Panc1 (cell line): ENCODE results near the gene CDKN1C. TPM values are rescaled to one million over a fixed set of nuclear protein-coding genes. Genes with fewer than 3 reads are reported as not detected.

Source experiments
- ATAC-seq: fragments of 200-7000 bp; cut with Tn5 transposase; 2 replicates; pipeline ENCODE4 v1.9.1; 2020; ENCODE audit warnings: mild to moderate bottlenecking, moderate library complexity
- BruUV-seq: library from RNA; stranded (reverse); fragments of 400-500 nt; replicated peaks from 2 replicates; lab custom pipeline; 2021; lab: Mats Ljungman, UMichigan
- CTCF ChIA-PET: fragments of 300-600 bp; sonication (Branson Sonifier 250); formaldehyde crosslinking; loops from one replicate; lab custom pipeline; 2022; ENCODE audit warnings: antibody characterized with exemption; lab: Charles Lee
- POLR2A ChIA-PET: fragments of 300-600 bp; sonication (Branson Sonifier 250); formaldehyde crosslinking; loops from one replicate; lab custom pipeline; 2022; ENCODE audit warnings: antibody characterized with exemption; lab: Charles Lee
- DNase-seq: peaks from one replicate; pipeline ENCODE4 v3.0.0-alpha.2; 2010; ENCODE audit warnings: low read depth, low spot score
- H3K27ac ChIP-seq: 2 replicates; pipeline ENCODE4 v1.5.1; 2011; ENCODE audit warnings: mild to moderate bottlenecking, low read length, inconsistent platforms
- H3K27me3 ChIP-seq: fragments of 200-500 bp; sonication (Bioruptor generic); 2 replicates; pipeline ENCODE4 v1.6.0; 2014; ENCODE audit warnings: low read length, inconsistent platforms; ENCODE audit not compliant: control insufficient read depth, insufficient read depth
- H3K36me3 ChIP-seq: fragments of 200-500 bp; sonication (Bioruptor generic); 2 replicates; pipeline ENCODE4 v1.5.1; 2014; ENCODE audit warnings: inconsistent platforms, mild to moderate bottlenecking, low read length, moderate library complexity; ENCODE audit not compliant: control insufficient read depth, insufficient read depth
- H3K4me1 ChIP-seq: 2 replicates; pipeline ENCODE4 v1.5.1; 2011; ENCODE audit warnings: inconsistent platforms, mild to moderate bottlenecking, low read length, moderate library complexity; ENCODE audit not compliant: control insufficient read depth, insufficient read depth
- H3K4me3 ChIP-seq, 2 experiments: 2 replicates each; pipeline ENCODE4 v1.5.1; 2011 to 2012; ENCODE audit warnings: low read depth in 2 of 2, low read length in 2 of 2, mild to moderate bottlenecking in 2 of 2, inconsistent platforms in 1 of 2, moderate library complexity in 1 of 2
- H3K9me3 ChIP-seq: fragments of 200-500 bp; sonication (Bioruptor generic); 2 replicates; pipeline ENCODE4 v1.5.1; 2014; ENCODE audit warnings: low read depth, mild to moderate bottlenecking, inconsistent platforms, low read length, moderate library complexity; ENCODE audit not compliant: control insufficient read depth, insufficient read depth
- POLR2AphosphoS5 ChIP-seq: IDR thresholded peaks from 2 replicates; pipeline ENCODE4 v1.6.1; 2012; ENCODE audit warnings: mild to moderate bottlenecking, low read depth, low read length, moderate library complexity
- SIN3A ChIP-seq: IDR thresholded peaks from 2 replicates; pipeline ENCODE4 v1.6.1; 2012; ENCODE audit warnings: low read depth, mild to moderate bottlenecking, low read length, moderate library complexity, borderline replicate concordance; ENCODE audit not compliant: insufficient read depth
- TCF7L2 ChIP-seq: IDR thresholded peaks from 2 replicates; pipeline ENCODE4 v1.6.1; 2011; ENCODE audit warnings: mild to moderate bottlenecking, low read depth, low read length, inconsistent platforms
- in situ Hi-C: cut with HindIII; loops from 2 replicates; pipeline ENCODE4 v1.10.0; 2016; ENCODE audit warnings: low sequenced_read_pairs, low pct_unique_long_range_greater_than_20kb
- intact Hi-C: fragments of 100-400 bp; cut with micrococcal nuclease; formaldehyde crosslinking; loops from one replicate; pipeline ENCODE4 v1.10.0; 2022; ENCODE audit not compliant: unreplicated experiment
- total RNA-seq: library from RNA; stranded (reverse); gene quantifications from one replicate; pipeline ENCODE4 v1.2.1, GENCODE V29; 2021; ENCODE audit not compliant: unreplicated experiment
- TF ChIP-seq, protein P1 (sequence below), 2 experiments: IDR thresholded peaks; 2 replicates each; pipeline ENCODE4 v1.6.1; 2011 to 2012; ENCODE audit warnings: low read depth in 2 of 2, control low read depth in 1 of 2, low read length in 1 of 2, mild to moderate bottlenecking in 1 of 2, moderate library complexity in 1 of 2; ENCODE audit not compliant: insufficient read depth in 1 of 2
- TF ChIP-seq, protein P2 (sequence below): fragments of 450-650 bp; IDR thresholded peaks from 2 replicates; pipeline ENCODE4 v1.5.1; 2017; ENCODE audit warnings: mild to moderate bottlenecking

The CDKN1C gene
- total RNA-seq, 1 experiment from 2014 or later, result 4.6 TPM

DNA sequence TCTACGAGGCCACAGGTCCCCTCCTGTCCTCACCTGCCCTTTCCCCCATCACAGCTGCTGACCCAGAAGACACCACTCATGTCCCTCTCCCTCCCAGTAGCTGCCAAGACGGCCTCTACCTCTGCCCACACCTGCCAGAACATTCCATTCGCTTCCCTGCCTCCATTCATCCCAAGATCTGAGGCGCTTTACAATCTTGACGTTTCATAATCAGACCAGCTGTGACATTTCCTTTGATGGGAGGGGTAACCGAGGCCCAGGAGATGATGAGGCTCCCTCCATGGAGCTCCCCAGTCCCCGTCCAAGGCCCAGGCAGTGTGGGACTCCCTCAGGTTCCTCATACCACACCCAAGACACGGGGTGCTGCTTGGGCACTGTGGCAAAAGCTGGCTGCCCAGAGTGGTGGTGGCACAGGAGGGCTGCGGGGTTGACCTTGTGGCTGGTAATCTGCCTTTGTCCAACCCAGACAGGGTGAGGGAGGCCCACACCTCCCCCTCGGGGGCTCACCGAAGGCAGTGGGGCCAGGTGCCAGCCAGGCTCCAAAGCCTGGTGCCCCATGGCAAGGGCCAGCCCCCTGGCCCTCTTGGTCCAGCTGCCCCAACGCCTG, 26.3 kb upstream of the CDKN1C start:
- ATAC-seq, result peak; percentile 1; the same call in 1 of the 2 replicates
- Histone ChIP-seq H3K4me3 (no peak overlapping the region), H3K9me3 (no peaks in the 10 kb centered on the region), H3K27ac (peak overlapping the region; percentile 66), H3K27me3 (no peaks in the 10 kb centered on the region), H3K36me3 (no peaks in the 10 kb centered on the region), H3K4me1 (peaks cover 41% of the 10 kb centered on the region)
- in situ Hi-C loops, result no loop called here
- ChIA-PET CTCF (interaction anchor here (0.7 kb wide), 1 partner anchor 135 kb away, joined by 3 read pairs; no protein-coding TSS in a partner anchor), POLR2A (no interaction called here)
- no TSS peak for BruUV-seq
- DNase-seq, result no peak
- intact Hi-C loops, result no loop called here
- TF ChIP-seq SIN3A (no peak), POLR2AphosphoS5 (no peak), TCF7L2 (no peak)
- TF ChIP-seq, protein P1, sequence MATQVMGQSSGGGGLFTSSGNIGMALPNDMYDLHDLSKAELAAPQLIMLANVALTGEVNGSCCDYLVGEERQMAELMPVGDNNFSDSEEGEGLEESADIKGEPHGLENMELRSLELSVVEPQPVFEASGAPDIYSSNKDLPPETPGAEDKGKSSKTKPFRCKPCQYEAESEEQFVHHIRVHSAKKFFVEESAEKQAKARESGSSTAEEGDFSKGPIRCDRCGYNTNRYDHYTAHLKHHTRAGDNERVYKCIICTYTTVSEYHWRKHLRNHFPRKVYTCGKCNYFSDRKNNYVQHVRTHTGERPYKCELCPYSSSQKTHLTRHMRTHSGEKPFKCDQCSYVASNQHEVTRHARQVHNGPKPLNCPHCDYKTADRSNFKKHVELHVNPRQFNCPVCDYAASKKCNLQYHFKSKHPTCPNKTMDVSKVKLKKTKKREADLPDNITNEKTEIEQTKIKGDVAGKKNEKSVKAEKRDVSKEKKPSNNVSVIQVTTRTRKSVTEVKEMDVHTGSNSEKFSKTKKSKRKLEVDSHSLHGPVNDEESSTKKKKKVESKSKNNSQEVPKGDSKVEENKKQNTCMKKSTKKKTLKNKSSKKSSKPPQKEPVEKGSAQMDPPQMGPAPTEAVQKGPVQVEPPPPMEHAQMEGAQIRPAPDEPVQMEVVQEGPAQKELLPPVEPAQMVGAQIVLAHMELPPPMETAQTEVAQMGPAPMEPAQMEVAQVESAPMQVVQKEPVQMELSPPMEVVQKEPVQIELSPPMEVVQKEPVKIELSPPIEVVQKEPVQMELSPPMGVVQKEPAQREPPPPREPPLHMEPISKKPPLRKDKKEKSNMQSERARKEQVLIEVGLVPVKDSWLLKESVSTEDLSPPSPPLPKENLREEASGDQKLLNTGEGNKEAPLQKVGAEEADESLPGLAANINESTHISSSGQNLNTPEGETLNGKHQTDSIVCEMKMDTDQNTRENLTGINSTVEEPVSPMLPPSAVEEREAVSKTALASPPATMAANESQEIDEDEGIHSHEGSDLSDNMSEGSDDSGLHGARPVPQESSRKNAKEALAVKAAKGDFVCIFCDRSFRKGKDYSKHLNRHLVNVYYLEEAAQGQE (IDR thresholded peaks at IDR 0.05; ENCODE audit: insufficient read depth in 1 of 2, low read depth in 2 of 2, low read length in 1 of 2), result no peak
- TF ChIP-seq, protein P2, sequence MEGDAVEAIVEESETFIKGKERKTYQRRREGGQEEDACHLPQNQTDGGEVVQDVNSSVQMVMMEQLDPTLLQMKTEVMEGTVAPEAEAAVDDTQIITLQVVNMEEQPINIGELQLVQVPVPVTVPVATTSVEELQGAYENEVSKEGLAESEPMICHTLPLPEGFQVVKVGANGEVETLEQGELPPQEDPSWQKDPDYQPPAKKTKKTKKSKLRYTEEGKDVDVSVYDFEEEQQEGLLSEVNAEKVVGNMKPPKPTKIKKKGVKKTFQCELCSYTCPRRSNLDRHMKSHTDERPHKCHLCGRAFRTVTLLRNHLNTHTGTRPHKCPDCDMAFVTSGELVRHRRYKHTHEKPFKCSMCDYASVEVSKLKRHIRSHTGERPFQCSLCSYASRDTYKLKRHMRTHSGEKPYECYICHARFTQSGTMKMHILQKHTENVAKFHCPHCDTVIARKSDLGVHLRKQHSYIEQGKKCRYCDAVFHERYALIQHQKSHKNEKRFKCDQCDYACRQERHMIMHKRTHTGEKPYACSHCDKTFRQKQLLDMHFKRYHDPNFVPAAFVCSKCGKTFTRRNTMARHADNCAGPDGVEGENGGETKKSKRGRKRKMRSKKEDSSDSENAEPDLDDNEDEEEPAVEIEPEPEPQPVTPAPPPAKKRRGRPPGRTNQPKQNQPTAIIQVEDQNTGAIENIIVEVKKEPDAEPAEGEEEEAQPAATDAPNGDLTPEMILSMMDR, result no peak

DNA sequence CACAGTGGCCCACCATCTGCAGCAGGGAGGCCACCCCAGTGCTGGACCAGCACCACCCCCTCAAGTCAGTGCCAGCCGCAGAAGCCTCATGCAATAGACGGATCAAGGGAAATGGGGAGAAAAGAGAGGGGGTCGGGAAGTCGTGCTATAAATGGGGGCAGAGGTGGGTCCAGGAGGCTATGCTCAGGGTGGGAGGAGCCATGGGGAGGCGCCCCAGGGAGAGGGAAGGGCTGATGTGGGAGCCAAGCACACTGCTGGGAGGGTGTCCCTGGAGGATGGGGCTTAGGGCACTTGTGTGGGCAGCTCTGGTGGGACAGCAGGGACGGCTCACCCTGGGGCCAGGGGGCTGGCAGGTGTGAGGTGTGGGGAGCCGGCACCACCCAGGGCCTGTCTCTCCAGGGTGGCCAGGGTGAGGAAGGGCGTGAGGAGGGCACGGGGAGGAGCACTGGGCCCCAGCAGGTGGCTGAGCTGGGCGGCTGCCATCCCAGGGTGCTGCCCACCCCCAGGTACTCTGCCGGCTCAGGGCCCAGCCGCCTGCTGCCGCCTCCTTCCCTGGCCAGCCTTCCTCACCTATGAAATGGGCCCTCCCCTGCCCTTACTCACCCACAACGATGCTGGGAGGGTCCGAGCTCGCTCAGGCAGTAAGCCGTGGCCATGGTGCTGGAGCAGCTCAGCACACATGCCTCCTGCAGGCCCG, 25.7 kb upstream of the CDKN1C start:
- ATAC-seq, result no peak
- ChIA-PET CTCF (interaction anchor here (0.7 kb wide), 1 partner anchor 135 kb away, joined by 3 read pairs; no protein-coding TSS in a partner anchor), POLR2A (no interaction called here)
- TF ChIP-seq TCF7L2, result no peak
- TF ChIP-seq, protein P2, result no peak
- no peak for TF ChIP-seq POLR2AphosphoS5
- TF ChIP-seq, protein P1 (IDR thresholded peaks at IDR 0.05; ENCODE audit: insufficient read depth in 1 of 2, low read depth in 2 of 2, low read length in 1 of 2), result no peak
- TF ChIP-seq SIN3A, result no peak
- no TSS peak for BruUV-seq
- Histone ChIP-seq H3K36me3 (no peaks in the 10 kb centered on the region), H3K27me3 (no peaks in the 10 kb centered on the region), H3K27ac (no peak overlapping the region), H3K4me1 (peaks cover 41% of the 10 kb centered on the region), H3K4me3 (no peak overlapping the region), H3K9me3 (no peaks in the 10 kb centered on the region)
- in situ Hi-C loops, result no loop called here
- DNase-seq, result no peak
- intact Hi-C loops, result no loop called here
